ENCODE data around the gene STOM. TPM values are rescaled to one million over a fixed set of nuclear protein-coding genes. Genes with fewer than 3 reads are reported as not detected.

STOM gene
- total RNA-seq, 1 experiment from 2014 or later, result 22.4 TPM

- H3K4me3 ChIP-seq (replicated peaks in 1 of 2; ENCODE audit: low read depth in 1 of 2, low read length in 2 of 2), result no peak overlapping the region
- H3K79me2 ChIP-seq (ENCODE audit: insufficient read depth, low read length), result no peaks in the 10 kb centered on the region
- H3K9me2 ChIP-seq (ENCODE audit: insufficient read depth), result no peaks in the 10 kb centered on the region
- ChIA-PET RAD21 (ENCODE audit: low non-redundant PET in 1 of 2, low total read pairs in 2 of 2, uncharacterized antibody in 2 of 2, unreplicated experiment in 2 of 2) (no interaction called here), CTCF (no interaction called here), POLR2A (no interaction called here)
- H3K27me3 ChIP-seq (ENCODE audit: insufficient read depth, low read length), result no peaks in the 10 kb centered on the region
- DNase-seq (ENCODE audit: low read depth, low spot score) (no peak), ATAC-seq (no peak)
- no peak overlapping the region for H3K9ac ChIP-seq (ENCODE audit: low read length)
- no peak overlapping the region for H3K4me2 ChIP-seq (ENCODE audit: low read length)
- no peaks in the 10 kb centered on the region for H3K9me3 ChIP-seq (ENCODE audit: control insufficient read depth in 1 of 2, insufficient read depth in 1 of 2, low read depth in 1 of 2, low read length in 2 of 2)
- no peaks in the 10 kb centered on the region for H3K36me3 ChIP-seq (ENCODE audit: control insufficient read depth in 1 of 2, insufficient read depth in 2 of 2, low read length in 2 of 2)
- no peak for TF ChIP-seq CEBPB (IDR thresholded peaks at IDR 0.05; ENCODE audit: low read depth)
- no peak for TF ChIP-seq TCF7L2 (IDR thresholded peaks at IDR 0.05; ENCODE audit: borderline replicate concordance, extremely low read depth, insufficient read depth, insufficient read length)
- no peak for TF ChIP-seq ATF3 (IDR thresholded peaks at IDR 0.05)
- TF ChIP-seq POLR2AphosphoS5 (IDR thresholded peaks at IDR 0.05; ENCODE audit: low read depth, low read length), result no peak
- no peak for TF ChIP-seq EGR1 (IDR thresholded peaks at IDR 0.05; ENCODE audit: low read depth)
- no peak for TF ChIP-seq ZBTB33 (IDR thresholded peaks at IDR 0.05; ENCODE audit: extremely low read depth, insufficient replicate concordance, low read length)
- TF ChIP-seq ZFX (IDR thresholded peaks at IDR 0.05), result no peak
- TF ChIP-seq, protein P1, sequence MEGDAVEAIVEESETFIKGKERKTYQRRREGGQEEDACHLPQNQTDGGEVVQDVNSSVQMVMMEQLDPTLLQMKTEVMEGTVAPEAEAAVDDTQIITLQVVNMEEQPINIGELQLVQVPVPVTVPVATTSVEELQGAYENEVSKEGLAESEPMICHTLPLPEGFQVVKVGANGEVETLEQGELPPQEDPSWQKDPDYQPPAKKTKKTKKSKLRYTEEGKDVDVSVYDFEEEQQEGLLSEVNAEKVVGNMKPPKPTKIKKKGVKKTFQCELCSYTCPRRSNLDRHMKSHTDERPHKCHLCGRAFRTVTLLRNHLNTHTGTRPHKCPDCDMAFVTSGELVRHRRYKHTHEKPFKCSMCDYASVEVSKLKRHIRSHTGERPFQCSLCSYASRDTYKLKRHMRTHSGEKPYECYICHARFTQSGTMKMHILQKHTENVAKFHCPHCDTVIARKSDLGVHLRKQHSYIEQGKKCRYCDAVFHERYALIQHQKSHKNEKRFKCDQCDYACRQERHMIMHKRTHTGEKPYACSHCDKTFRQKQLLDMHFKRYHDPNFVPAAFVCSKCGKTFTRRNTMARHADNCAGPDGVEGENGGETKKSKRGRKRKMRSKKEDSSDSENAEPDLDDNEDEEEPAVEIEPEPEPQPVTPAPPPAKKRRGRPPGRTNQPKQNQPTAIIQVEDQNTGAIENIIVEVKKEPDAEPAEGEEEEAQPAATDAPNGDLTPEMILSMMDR (IDR thresholded peaks at IDR 0.05 in 2 of 3, conservative IDR thresholded peaks at IDR 0.05 in 1 of 3; ENCODE audit: borderline replicate concordance in 1 of 3, insufficient read depth in 1 of 3, low read depth in 2 of 3, low read length in 2 of 3), result no peak
- no peak for TF ChIP-seq YY1 (IDR thresholded peaks at IDR 0.05; ENCODE audit: extremely low read depth, insufficient replicate concordance, low read depth, low read length)
- no peak for TF ChIP-seq ZNF274 (IDR thresholded peaks at IDR 0.05; ENCODE audit: low read depth, low read length)
- no peak for TF ChIP-seq SIN3A (IDR thresholded peaks at IDR 0.05; ENCODE audit: low read depth)
- no peak for TF ChIP-seq CBX3 (IDR thresholded peaks at IDR 0.05; ENCODE audit: low read depth)
- TF ChIP-seq SP1 (IDR thresholded peaks at IDR 0.05; ENCODE audit: low read depth), result no peak
- TF ChIP-seq RAD21 (IDR thresholded peaks at IDR 0.05; ENCODE audit: low read depth), result no peak
- H3K4me1 ChIP-seq (ENCODE audit: control insufficient read depth in 1 of 2, insufficient read depth in 2 of 2, low read length in 2 of 2), result peaks cover 0 to 15% of the 10 kb centered on the region in 2 experiments; a peak in 1 of 4 replicates
- intact Hi-C loops (cut with micrococcal nuclease), result no loop called here
- H3K27ac ChIP-seq (ENCODE audit: low read depth, low read length), result no peak overlapping the region
- no peaks in the 10 kb centered on the region for H4K20me1 ChIP-seq (ENCODE audit: insufficient read depth)
- no peak overlapping the region for H2AFZ ChIP-seq (ENCODE audit: low read depth, low read length, poor library complexity, severe bottlenecking)
- no TSS peak for BruUV-seq (replicated peaks)
Measured at GRCh38 chr9:121371495-121372061, 1.5 kb upstream of the STOM start.

Data from HCT116 (cell line).